Omental fat pad (tissue), 4 donors: ENCODE data around the gene DDX51. TPM values are rescaled to one million over a fixed set of nuclear protein-coding genes. Genes with fewer than 3 reads are reported as not detected.

Source experiments
- ATAC-seq: fragments of 150-250 bp; one replicate; pipeline ENCODE4 v1.9.1; 2016; ENCODE audit warnings: mild to moderate bottlenecking, moderate library complexity; ENCODE audit not compliant: low FRiP score
- DNase-seq: peaks from one replicate; pipeline ENCODE4 v3.0.0-alpha.2; 2019; ENCODE audit warnings: low spot score
- CTCF ChIP-seq, 3 donors: fragments of 450-650 bp; IDR thresholded peaks; one replicate each; pipeline ENCODE4 v1.5.1; 2016 to 2017; ENCODE audit warnings: antibody characterized with exemption in 3 of 3, mild to moderate bottlenecking in 3 of 3, moderate library complexity in 2 of 3
- total RNA-seq, 4 donors: library from RNA; depleted of rRNA; stranded (reverse); fragments of >200 nt; gene quantifications; one replicate each; pipeline ENCODE4 v1.1.0, GENCODE V29; 2016

The DDX51 gene
- total RNA-seq, 4 donors from 2014 or later = 6.5 to 32.2 (median 10.4) TPM

- no peak for DNase-seq
- no peak for TF ChIP-seq CTCF (IDR thresholded peaks at IDR 0.05)
Observed at GRCh38 chr12:132155771-132156572, 11.9 kb upstream of the DDX51 start.

GRCh38 chr12:132154941-132155770 lies 11.0 kb upstream of the DDX51 start:
- ATAC-seq (no peak), DNase-seq (no peak)
- TF ChIP-seq CTCF (IDR thresholded peaks at IDR 0.05) = no peak

More at GRCh38 chr12:132155771-132156572, 11.9 kb upstream of the DDX51 start:
- no peak for ATAC-seq

- ATAC-seq = no peak
- no peak for TF ChIP-seq CTCF (IDR thresholded peaks at IDR 0.05)
- DNase-seq = no peak
Observed at GRCh38 chr12:132154341-132154761, 10.2 kb upstream of the DDX51 start.

- ATAC-seq (peak; percentile 87), DNase-seq (no peak)
- peak in 1 of 3 donors; percentile 67 for TF ChIP-seq CTCF (IDR thresholded peaks at IDR 0.05)
Observed at GRCh38 chr12:132153501-132154340, 9.6 kb upstream of the DDX51 start.

GRCh38 chr12:132152953-132153352 lies 8.8 kb upstream of the DDX51 start:
- no peak for ATAC-seq
- no peak for DNase-seq
- TF ChIP-seq CTCF (IDR thresholded peaks at IDR 0.05) = no peak

GRCh38 chr12:132152411-132152821 lies 8.3 kb upstream of the DDX51 start:
- no peak for ATAC-seq
- TF ChIP-seq CTCF (IDR thresholded peaks at IDR 0.05) = no peak
- no peak for DNase-seq
